GM19468 (cell line): ENCODE data around the gene ALOX12B.
"Not testable (repeated sequence)": the region's sequence is repeated elsewhere in the genome, so short reads cannot be mapped to it uniquely, and the experiment has no call there.

Experiments used
- ATAC-seq: cut with Tn5 transposase; IDR thresholded peaks from one replicate; pipeline ENCODE4 v1.9.1; 2021; ENCODE audit warnings: mild to moderate bottlenecking, moderate library complexity, moderate number of reproducible peaks; ENCODE audit not compliant: unreplicated experiment; ENCODE audit errors: extremely low read depth

Gene ALOX12B

DNA sequence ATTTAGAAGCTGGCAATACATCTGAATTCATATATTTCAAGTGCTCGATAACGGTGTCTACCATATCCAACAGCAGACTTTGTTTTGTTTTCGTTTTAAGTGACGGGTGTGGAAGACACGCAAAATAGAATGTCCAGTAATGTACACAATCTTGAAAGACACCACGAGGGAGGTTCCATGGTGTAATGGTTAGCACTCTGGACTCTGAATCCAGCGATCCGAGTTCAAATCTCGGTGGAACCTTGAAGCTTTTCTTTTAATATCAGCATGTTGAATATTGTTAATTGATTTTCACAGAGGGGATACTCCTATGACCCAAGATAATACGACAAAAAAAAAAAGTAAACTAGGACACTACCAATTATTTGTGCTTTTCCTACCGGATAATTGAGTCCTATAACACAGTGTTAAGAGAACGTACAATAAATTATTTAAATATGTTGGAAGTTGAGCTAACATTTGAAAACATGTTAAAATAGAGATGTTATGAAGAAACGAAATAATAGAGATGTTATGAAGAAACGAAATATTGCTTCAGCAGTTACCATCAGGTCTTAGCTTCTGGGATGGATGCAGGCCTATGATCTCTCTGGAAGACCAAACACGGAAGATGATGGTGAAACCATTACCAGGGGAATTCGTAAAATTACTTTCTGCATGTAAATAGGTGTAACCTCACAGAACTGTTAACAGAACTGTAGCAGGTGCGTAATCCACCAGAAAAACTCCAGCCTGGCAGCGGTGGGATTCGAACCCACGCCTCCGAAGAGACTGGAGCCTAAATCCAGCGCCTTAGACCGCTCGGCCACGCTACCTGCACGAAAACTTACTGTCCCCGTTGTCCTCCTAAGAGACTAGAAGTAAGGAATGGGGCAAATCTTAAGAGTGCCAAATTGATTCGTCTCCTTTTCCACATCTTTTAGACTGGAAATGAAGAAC is 32.3 kb upstream of the ALOX12B start:
- peak; percentile 21 for ATAC-seq

DNA sequence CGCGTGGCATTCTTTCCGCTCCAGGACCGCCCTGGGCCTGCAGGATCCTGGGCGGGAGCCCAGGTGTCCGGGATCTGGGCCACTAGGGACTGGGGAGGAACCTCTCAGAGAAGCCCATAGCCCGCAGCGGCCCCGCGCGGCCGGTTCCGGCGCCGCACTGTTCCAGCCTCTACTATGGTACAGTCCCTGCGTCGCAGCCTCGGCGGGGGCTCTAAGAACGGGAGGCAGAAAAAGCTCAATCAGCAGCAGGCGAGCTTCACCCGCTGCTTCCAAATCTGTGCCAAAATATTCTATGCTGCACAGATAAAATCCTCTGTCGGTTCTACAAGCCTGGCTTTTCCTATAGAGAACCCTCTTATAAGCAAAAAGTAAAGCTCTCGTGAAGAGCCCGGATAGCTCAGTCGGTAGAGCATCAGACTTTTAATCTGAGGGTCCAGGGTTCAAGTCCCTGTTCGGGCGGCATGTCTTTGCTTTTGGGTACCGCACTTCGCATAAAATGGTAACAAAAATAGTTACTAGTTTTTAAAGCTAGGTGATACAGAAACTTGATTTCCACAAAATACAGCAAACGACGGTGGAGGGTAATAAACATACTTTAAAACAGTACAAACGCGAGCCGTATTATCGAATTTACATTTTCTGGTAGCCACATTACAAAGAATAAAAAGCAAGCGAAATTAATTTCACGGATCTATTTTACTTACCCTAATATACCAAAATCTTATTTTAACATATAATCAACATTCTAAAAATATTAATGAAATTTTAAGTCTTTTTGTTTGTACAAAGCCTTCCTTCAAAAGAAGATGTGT is 31.5 kb upstream of the ALOX12B start:
- ATAC-seq, result no peak

DNA sequence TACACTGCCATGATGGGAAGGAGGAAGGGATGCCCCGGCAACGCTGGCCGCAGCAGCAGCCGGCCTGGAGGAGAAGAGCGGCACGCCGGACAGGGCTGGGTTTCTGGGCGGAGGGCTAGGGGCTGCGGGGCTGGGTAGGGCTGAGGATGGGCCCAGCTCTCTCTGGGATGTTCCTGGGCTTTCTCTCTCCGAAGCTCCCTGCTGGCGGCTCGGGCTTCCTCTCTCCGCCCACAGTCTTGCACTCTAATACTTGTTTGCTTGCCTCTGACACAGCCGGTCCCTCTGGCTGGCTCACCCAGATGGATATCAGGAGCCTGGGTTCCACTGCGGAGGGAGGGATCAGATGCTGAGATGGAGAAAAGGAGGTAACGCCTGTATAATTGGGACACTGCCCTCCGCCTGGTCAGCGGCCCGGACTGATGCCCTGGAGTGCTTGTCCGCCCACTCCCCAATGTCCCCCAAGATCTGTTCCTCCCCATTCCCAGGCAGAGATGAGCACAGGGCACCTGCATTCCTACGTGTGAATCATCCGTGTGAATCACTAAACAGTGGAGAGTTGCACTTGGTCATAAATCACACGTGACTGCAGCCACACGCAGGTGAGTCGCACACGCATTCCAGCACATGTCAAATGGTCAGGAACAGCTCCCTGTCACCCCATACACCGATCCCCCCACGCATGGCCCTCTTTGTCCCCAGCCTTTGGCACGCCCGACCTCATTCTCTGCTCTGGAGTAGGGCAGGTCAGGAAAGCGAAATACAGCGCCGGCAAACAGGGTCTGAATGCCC is 30.7 kb upstream of the ALOX12B start, which contains the start of gene ALOXE3:
Gene ALOXE3, minus strand, starts transcription at position 535 of the 789 bp plus-strand sequence. Its CDS starts 524 bp downstream, at position 11.
- ATAC-seq, result no peak

DNA sequence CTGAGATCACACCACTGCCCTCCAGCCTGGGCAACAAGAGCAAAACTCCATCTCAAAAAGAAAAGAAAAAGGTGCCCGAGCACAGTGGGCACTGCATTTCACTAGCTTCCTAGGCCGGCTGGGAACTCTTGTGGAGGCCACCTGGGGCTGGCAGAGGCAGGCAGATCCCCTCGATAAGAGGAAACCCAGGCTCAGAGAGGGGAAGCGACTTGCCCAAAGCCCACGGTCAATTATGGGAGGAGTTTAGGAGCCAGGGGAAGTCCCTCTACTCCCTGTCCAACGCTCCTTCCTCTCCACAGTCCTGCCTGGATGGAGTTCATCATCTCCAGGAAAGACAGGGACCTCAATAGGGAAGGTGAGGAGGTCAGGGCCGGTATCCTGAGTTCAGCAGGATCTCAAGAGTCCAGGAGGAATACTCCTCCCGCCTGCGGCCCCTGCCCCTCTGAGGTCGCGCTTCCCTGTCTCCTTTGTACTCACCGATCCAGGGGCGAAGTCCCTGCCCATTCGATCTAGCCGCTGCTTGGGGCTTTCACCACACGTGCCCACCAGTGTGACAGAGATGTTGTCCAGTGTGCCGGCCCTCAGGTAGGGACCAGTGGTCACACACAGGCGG is 30.0 kb upstream of the ALOX12B start:
- ATAC-seq, result no peak

DNA sequence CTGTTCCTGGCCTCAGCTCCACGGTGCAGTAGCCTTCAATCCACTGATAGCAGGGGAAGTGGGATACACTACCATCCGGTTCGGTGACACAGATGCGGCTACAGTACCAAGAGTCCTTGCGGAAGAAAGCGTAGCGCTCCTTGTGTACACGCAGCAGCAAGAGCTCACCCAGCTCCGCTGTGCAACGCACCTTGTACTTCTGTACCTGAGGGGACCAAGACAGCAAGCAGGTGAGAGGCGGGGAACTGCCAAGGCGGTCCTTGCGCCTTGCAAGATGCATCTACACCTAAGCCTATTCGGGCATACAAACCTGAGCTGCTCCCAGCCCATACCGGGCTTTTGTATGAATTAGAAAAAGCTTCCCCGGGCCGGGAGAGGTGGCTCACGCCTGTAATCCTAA is 29.3 kb upstream of the ALOX12B start:
- ATAC-seq, result no peak

DNA sequence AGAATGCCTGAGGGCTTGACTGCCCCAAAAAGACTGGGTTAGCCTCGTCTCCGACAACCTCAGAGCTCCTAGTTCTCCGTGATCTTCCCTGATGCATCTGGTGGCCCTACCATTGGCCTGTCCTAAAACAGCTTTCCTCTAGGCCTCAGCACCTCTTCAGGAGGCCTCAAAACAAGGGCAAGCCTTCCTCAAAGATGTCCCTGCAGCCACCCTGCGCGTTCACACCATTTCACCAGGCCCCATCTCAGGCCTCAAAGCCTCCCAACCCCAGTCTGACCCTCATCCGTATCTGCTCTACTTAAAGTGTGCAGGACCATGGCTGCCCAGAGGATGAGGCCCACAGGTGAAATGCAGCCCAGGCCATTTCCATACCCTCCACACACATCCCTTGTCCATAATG is 23.4 kb upstream of the ALOX12B start:
- no peak for ATAC-seq

DNA sequence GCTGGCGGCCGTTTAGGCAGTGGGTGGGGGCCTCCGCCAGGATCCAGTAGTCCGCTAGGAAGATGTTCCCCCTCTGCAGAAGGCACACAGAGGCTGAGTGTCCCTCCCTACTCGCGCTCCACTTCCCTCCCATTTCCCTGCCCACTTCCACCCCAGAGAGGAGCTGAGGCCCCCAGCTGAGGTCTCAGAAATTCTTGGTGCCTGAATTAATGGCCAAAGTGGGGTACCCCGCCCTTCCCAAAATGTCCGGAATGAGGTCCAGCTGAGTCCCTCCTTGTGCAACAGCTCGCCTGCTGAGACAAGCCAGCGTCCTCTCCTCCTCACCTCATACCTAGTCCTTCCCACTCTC is 22.9 kb upstream of the ALOX12B start:
- no peak for ATAC-seq

DNA sequence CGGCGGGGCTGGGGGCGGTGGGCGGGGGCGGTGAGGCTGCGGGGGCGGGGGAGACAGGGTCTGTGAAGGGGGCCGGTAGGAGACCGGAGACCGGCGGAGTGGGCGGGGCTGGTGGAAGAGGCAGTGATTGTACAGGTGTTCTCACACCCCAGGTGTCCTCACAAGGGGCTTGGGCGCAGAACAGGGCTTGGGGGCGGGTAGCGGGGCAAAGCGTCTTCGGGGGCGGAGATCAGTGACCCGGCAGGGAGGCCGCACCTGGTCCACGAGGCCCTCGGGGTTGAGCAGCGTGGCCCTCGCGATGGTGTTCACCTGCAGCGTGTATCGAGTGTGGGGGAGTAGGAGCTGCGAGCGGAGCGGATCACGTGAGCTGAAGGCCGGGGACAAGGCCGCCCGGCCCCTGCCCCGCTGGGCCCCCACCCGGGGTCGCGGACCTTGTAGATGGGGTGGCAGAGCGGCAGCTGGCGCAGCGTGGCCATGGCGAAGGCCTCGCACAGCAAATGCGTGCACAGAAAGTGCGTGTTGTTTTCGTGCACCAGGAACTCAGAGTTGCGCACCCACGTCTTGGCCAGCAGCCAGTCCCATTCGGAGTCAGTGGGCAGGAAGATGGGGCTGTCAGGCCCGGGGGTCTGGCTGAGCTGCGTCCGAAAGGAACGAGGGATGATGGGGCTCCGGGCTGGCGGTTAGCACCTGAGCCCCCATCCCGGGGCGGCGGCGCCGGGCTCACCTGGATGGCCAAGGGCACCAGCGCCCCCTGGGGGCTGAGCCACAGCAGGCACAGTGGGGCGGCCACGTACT is 22.3 kb upstream of the ALOX12B start:
- no peak for ATAC-seq

DNA sequence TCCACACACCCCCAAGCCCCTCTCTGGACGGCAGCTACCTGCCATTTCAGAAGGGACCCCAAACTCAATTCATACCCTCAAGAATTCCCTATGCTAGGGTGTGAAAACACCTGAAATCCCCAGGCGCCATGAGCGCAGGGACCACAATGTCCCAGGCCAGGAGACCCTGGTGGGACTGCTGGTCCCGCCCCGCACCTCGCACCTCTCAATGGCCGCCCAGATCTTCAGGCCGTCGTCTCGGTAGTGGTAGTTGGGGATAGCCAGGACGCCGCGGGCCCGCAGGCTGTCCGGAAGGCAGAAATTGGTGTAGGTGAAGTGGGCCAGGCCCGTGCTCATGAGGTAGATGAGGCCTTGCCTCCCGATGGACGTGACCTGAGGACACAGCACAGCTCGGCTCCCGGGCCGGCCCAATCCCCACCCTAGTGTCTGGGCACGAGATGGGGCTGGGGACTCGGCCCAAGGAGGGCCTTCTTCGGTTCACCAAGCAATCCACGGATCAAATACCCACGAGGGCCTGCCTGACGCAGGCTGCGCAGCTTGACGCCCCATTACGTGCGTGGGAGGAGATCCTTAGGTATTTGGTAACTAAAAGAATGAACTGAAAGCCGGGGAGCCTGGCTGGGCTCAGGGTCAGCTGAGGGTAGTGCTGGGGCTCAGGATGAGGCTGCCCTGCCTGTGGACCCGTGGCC is 21.6 kb upstream of the ALOX12B start:
- no peak for ATAC-seq

DNA sequence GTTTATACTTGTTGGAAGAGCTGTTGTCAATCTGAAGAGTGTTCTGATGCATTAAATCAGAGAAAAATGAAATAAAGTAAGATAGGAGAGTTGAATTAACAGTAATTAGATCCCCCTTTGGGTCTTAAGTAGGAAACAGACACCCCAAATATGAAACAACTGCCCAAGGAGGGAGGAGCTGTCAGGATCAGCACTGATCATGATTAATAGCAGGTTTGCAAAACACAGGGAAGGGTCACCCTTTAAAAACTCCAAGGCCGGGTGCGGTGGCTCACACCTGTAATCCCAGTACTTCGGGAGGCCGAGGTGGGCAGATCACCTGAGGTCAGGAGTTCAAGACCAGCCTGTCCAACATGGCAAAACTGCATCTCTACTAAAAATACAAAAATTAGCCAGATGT is 19.5 kb upstream of the ALOX12B start:
- not testable (repeated sequence) for ATAC-seq

DNA sequence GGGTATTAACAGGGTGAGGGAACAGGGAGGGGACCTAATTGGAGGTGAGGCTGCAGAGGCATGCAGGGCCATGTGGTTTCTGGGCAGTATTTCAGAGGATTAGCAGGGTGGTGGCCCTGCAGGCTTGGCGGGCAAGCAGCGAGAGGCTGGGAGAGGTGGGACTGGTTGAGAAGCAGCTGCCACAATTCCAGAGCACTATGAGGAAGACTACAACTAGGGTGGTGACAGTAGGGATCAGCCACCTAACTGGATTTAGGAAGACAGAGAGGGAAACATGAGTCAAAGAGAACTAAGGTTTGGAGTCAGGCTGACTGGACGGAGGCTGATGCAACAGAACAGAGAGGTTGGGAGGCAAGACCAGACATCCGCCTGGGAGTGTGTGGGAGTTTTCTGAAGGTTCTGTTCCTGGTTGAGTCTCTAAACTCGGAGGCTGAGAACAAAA is 18.5 kb upstream of the ALOX12B start:
- no peak for ATAC-seq

DNA sequence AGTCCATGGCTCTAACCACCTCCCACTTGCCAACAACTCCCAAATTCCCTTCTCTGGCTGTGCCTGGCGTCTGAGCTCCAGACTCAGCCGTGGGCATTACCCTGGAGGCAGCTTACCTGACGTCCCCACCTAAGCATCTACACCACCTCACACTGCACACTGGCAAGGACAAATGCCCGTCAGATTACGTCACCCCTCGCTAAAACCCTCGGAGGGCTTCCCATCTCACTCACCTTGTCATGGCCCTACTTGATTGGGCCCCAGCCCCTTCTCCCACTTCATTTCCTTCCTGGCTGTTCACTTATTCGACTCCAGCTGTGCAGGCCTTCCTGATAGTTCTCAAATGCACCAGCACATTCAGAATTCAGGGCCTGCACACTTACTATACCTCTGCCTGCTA is 17.4 kb upstream of the ALOX12B start:
- ATAC-seq, result no peak

DNA sequence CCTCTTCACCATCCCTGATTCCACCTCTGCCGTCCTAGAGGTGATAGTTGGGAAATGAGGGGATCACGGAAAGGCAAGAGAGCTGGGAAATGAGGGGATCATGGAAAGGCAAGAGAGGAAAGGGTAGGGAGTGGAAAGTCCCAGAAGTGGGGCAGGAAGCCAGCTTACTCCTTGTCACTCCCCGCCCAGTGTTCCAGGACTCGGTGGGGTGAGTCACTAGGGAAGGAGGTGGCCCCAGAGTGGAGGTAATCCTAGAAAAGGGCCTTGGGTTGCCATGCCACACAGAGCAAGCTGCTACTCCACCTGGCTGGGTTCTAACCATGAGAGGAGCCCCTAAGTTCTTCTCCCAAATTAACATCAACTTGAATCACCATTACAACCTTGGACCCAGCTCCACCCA is 16.0 kb upstream of the ALOX12B start:
- no peak for ATAC-seq

DNA sequence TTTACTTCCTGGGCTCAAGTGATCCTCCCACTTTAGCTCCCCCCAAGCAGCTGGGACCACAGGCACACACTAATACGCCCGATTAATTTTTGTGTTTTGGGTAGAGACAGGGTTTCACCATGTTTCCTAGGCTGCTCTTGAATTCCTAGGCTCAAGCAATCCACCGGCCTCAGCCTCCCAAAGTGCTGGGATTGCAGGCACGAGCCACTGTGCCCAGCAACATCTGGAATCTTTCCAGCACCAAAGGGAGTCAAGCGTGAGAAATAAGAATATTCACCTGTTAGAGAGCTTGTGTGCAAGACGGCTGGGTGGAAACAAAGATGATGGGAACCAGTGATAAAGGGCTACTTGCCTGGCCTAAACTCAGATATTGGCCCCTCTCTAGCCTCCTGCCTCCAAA is 14.2 kb upstream of the ALOX12B start:
- no peak for ATAC-seq

DNA sequence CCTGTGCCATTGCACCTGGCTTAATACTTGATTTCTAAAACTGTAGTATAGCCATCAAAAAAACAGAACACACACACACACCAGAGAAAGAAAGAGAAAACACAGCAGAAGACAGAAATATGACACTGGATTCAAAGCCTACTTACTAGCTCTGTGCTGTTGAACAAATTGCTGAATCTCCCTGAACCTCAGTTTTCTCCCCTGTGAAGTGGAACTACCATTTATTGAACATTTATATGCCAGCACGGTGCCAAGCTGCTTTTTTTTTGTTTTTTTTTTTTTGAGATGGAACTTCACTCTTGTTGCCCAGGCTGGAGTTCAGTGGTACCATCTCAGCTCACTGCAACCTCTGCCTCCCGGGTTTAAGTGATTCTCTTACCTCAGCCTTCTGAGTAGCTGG is 13.2 kb upstream of the ALOX12B start:
- no peak for ATAC-seq

DNA sequence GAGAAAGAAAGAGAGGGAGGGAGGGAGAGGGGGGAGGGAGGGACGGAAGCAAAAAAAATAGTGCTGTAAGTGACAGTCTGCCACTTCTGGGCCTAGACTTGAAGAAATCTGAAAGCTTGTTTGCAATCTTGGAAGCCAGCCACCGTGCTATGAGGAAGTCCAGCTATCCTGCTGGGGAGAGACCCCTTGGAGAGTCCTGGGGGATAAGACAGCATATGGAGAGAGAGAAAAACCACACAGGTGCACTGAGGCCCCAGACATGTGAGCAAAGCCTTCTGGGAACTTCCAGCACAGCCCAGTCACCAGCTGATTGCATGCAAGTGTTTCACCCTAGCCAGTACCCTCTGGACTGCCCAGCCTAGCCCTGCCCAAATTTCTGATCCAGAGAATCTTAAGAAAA is 12.6 kb upstream of the ALOX12B start:
- ATAC-seq, result no peak

DNA sequence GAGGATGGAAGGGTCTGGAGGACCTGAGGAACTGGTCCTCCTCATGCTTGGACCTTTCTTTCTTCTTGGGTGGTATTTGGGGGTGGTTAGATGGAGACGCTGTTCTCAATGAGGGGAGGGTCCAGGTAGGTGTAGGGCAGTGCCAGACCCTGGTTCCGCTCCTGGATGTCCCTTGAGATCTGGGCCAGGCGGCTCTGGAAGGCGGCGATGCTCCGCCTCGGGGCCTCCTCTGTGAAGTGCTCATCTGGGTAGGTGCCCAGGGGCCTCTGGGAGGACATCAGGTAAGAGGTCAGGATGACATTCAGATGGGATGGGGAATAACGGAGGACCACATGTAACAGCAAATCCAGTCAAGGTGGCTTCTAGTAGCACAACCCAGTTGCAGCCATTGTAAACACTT is 9.0 kb upstream of the ALOX12B start:
- no peak for ATAC-seq

DNA sequence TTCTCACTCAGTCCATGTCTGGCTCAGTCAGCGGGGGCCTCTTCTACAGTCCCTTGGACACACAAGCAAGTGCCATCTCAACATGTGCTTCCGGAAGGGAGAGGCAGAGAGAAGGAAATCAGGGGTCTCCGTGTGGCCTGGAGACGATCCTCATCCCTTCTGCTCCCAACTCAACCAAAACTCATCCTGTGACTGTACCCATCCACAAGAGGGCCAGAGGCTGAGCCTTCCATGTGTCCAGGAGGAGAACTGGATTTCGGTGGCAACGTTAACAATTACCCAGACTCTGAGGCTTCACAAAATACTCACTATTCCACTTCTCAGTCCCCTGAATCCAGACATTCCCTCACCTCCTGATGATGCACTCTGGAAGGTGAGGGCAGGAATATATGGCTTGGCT is 7.8 kb upstream of the ALOX12B start:
- ATAC-seq, result no peak
